ENCODE data around the gene DUSP16.
"Not testable (repeated sequence)": the region's sequence is repeated elsewhere in the genome, so short reads cannot be mapped to it uniquely, and the experiment has no call there.

DUSP16 gene

DNA sequence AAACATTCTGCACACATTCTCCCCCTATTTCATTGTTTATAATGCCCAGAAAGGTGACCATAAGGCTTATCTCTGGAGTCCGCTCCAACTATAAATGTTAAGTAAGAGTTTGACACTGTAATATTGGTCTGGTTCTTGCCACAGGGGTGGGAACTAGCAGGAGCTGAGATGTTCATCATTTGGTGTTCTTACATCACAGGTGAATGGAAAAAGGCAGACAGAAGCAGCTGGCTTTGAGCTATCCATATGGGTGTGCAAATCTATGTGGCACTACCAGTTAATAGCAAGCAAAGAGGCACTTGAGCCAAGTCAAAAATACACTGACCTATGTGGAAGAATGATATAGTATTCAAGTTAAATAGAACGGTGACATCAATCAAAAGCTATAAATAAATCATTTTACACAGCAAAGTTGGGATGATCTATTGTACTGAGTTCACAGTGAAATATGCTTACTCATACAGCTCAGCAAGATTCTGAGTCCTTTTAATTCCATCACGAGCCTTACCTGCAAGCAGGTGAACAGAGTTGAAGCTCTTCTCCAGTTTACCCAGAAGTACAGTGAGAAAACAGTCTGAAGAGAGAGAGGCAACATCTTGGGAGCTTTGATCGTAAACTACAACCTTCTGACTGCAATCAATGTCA, 43.2 kb downstream of the DUSP16 start:
- no peak for DNase-seq

DNA sequence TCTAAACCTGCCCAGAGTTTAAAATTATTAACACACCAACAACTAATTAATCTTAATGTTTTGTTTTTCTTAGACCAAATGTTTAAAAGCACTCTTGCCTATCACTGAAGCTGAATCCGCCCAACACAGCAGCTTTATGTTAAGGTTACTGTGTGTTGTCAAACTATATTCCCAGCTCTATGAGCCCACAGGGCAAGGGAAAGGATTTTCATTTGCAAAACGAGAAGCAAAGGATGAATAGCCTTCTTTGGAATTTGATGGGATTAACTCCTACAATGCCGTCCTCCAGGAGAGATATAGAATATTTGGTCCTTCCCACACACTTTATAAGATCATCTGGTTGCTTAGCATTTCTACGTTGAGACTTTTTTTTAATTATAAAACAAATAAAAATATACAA, 43.7 kb downstream of the DUSP16 start:
- DNase-seq = no peak

DNA sequence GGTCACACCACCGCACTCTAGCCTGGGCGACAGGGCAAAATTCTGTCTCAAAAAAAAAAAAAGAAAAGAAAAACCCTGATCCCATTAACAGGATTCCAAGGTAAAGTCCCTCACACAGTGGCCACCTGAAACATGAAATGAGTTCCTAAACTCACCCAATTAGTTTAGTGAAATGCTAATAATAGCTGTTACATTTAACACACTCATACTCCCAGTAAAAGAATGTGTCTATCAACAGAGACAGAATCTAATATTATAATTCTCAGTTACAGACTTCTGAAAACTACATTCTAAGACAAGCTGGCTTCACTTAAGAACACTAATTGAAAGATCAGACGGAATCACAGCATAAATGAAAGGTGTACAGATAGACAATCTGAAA, 44.2 kb downstream of the DUSP16 start:
- no peak for DNase-seq

DNA sequence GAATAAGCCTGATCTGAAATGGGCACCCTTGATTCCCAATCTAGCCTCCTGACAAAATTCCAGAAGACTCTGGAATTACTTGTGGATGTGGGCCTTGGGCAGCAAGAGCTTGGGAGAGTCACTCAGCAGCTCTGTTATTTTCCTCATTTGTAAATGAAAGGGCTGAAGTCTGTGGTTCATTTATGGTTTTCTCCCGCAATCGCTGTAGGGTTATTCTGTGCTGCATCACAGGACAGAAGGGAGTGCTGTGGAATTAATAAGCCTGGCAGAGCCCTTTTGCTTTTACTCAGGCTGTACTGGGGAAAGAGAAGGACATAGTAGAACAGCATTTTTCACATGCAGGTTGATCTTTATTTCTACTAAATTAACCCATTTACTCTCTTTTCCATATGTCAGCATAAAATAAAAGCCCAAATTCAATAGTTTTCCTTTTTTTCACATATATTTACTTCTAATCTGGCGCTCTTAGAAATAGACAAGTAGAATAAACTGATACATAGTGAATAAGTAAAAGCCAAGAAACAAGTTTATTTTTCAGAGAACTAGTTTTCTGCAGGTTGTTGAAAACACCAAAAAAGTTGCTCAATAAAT, 49.2 kb downstream of the DUSP16 start:
- no peak for DNase-seq

DNA sequence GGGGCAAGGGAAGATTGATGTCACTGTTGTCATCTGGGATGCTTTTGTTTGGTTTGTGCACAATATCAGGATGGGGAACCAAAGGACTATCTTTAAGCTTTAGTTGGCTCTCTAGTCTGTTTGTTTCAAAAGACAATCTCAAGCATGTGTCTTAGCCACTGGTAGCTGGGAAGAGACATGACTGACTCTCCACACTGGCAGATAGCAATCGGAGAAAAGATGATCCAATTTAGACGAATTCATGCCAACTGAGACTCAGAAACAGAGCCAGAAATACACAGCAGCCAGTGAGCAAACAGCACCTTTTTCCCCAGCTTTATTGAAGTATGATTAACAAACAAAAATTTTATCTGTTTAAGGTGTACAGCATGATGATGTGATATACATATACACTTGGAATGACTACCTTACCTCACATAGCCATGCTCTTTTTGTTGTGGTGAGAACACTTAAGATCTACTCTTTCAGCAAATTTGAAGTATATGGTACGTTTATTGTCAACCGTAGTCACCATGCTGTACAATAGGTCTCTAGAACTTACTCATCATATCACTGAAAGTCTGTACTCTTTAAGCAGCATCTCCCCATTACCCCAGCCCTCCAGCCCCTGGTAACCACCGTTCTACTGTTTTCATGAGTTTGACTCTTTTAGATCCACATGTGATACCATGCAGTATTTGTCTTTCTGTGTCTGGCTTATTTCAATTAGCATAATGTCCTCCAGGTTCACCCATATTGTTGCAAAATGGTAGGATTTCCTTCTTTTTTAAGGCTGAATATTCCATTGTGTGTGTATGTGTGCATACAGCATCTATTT, 50.6 kb downstream of the DUSP16 start:
- DNase-seq = no peak

DNA sequence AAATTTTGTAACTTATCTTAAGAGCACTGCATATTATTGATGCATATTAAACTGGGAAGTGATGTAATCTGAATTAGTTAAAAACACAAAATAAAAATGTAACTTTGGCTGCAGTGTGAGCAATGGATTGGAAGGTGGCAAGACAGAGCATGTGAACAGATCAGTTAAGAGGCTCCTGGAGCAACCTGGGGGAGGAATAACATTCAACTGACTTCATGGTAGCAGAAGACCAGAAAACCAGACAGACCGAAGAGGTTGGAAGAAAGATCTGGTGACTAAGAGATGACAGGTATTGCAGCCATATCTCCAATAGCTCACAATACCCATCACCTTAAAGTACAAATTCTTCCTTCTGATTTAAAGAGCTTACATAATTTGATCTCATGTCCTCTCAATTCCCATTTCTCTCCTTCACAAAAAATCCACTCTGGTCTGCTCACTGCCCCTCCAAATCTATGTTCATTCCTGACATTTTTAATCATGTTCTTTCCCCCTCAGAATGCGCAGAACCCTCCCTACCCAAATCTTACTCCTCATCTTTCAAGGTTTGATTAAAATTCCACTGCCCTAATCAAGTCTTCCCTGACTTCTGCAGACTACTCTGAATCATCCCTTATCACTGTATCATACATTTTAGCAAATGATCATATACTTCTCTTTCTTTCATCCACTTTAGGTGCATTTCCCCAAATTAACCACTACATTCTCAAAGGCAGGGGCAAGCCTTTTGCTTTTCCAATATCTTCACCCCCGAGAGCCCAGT, 51.5 kb downstream of the DUSP16 start:
- no peak for DNase-seq

DNA sequence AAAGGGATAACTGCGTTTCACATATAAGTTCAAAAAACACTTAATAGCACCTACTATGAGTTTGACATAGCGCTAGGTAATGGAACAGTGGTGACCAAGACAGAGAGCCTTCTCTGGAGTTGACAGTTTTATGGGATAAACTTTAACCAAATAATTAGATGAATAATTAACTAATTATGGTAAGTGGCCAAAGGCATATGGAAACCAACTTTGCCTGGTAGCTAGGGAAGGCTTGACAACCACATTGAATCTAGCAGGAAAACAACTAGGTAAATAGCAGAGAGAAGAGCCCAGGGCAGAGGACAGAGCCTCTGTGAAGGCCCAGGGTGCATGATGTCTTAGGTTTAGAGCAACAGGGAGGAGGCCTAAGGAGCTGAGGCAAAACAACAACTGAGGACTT, 52.1 kb downstream of the DUSP16 start:
- no peak for DNase-seq

DNA sequence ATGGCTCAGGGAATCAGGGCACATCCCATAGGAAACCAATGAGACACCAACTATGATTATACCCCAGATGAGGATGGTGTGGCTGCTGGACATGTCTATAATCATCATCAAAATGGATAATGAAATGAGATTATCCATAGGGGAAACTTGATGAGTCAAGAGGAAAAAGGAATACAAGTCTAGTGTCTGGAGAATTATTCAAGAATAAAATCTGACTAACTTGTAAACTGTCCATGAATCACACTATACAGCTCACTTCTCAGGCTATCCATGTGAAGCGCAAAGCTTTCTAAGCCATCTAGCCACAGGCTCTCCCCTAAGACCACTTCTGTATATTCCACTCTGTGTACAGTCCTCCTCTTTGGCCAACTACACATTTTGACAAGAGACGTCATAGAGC, 52.5 kb downstream of the DUSP16 start:
- DNase-seq = no peak

DNA sequence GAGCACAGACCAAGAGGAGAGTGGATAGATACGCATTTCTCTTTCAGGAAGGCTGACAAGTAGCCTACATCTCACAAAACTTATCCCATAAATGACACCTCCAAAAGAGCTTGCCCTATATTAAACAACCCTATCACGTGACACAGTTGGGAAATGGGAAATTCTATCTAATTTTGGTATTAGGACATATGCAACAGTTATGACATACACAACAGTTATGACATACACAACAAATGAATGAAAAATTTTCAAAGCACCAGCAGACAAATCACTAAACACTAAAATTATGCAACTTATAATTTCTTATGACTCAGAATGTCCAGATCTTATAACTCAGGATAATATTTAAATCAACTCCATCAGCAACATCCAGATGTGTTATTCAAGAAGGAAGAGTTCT, 54.1 kb downstream of the DUSP16 start:
- no peak for DNase-seq

DNA sequence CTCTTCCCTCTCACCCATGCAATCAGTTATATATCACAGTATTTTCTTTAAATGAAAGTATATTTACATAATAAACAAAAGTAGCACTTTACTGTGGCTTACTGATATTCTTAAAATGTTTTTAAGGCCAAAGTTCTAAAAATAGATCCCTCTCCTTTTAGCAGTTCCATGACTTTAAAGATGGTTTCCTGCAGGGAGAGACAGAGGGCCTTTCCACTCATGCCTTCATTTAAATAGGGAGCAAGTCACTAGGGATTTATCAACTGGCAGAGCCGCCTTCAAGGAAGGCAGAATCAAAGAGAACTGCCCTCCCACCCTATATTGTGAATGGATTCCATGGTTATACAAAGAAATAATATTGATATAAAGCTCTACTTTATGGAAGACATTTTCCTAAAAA, 55.5 kb downstream of the DUSP16 start:
- no peak for DNase-seq

DNA sequence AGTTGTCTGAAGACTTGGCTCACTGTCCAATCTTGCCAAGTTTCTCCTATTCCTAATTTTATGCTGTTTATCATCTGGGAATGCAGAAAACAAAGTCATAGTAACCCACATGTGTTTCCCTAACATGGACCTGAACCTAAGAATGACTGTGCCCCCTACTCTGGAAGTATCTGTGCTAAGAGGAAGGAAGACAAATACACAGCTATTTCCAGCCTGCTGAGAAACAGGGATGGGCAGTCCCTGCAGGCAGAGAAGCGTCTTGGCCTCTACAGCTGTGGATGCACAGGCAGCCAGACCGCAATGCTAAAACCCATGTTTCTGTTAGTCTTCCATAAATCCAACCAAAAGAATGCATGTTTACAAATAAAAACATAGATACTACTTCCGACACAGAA, 56.2 kb downstream of the DUSP16 start:
- DNase-seq = no peak

DNA sequence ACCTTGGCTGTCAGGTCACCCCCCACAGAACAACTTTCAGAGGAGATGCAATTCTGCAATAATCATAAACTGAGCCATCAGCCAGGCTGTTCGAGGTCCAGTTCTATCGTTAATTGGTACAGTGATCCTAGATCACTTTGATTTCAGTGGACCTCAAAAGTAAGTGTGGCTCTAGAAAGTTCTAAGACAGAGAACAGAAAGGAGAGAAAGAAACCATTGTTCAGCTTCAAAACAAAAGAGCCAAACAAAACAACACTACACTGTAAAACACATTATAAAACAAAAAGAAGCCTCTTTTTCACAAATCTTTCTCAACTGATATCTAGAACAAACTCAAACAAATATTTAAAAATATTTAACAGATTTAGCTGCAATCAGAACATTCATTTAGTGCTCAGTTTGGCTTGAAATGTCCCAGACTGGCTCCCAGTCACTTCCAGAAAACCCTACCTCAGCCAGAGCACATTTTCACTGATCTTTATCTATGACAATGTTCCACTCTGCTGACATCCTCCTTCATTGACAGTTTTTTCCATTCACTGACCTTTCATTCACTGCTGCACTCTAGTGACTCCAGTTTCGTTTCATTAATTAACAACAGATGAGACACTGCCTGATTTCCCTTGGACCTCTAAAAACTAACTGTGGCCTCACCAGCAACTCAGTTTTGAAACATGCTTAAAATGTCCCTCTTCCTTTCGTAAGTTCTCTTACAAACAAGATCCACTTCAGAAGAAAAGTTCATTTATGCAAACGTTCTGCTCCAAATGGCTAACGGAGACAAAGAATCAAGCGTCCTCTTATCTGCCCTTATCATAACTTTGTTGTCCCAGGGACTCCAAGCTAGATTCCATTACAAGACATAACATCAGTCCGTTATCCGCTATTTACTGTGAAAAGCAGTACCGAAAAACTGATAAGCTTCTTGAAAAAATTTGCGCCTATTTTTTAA, 56.8 kb downstream of the DUSP16 start:
- no peak for DNase-seq

DNA sequence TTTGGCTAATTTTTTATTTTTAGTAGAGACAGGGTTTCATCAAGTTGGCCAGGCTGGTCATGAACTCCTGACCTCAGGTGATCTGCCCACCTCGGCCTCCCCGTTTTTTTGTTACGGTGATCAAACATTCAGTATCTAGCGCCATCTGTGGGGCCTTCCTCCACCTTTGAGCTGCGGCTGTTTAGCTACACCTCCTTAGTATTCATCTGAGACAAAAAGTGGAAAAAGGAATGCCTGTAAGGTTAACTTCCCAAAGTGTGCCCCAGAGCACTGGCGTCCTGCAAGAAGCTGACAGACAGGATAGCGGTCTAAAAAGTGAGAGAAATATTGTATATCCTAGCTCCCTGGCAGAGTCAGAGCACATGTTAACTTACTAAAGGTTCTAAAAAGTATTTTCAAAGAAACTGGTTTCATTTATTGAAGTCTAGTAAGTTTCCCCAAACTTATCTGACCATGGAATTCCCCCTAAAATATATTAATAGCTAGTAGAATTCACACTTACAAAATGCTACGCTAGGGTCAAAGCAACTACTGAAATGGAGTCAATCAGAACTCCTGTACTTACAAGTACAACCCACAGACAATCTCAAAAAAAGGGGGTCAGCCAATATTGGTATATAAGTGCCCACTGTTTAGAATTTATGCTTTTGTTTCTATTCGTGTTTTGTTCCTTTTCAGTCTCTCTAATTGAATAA, 59.1 kb downstream of the DUSP16 start:
- DNase-seq = no peak

DNA sequence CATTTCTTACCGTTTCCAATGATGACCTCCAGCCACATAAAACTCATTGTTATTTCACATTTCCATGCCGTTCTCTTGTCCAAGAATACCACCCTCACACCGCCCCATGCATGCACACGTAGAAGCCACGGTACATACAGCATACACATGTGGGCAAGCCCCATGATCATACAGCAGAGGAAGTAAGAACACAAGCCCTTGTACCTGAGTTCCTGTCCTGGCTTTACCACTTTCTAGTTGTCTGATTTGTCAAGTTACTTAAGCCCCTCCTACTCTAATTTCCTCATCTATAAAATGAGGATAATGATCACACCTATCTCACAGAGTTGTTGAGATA, 59.9 kb downstream of the DUSP16 start:
- DNase-seq = no peak

DNA sequence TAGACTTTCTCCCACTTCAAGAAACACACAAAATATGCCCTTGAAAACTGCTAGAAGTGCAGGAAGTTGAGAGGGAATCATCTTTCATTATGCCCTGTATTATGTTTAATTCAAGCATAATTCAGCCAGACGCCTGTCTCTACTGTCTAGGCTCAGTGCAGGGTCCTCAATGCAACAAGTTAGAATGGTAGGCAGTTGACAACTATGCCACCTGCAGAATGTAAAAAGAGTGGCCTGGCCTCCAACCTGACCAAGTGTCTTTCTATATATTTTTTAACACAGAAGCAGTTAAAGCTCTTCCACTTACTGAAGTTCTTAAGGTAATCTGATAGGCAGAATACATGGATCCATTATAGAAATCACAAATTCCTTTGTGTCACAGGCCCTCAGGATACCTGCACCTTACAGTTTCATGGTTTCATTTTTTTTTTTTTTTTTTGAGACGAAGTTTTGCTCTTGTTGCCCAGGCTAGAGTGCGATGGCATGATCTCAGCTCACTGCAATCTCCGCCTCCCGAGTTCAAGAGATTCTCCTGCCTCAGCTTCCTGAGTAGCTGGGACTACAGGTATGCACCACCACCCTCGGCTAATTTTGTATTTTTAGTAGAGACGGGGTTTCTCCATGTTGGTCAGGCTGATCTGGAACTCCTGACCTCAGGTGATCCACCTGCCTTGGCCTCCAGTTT, 60.4 kb downstream of the DUSP16 start:
- not testable (repeated sequence) for DNase-seq

DNA sequence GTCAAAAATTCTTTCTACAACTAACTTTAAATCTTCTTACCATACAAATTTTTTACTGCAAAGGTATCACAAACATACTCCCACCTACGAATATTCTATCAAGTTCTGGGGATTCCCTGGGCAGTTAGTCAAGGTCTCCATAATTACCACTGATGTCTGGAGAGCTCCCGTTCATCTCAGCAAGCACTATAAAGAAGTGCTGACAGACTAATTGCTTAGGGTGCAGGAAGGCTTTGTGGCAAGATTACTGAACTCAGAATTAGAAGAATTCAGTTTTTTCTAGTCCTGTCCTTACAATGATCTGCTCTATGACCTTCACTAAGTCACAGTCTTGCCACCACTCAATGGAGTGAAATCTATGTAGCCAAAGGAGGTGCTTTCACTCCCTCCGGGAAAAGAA, 61.5 kb downstream of the DUSP16 start:
- DNase-seq = no peak

DNA sequence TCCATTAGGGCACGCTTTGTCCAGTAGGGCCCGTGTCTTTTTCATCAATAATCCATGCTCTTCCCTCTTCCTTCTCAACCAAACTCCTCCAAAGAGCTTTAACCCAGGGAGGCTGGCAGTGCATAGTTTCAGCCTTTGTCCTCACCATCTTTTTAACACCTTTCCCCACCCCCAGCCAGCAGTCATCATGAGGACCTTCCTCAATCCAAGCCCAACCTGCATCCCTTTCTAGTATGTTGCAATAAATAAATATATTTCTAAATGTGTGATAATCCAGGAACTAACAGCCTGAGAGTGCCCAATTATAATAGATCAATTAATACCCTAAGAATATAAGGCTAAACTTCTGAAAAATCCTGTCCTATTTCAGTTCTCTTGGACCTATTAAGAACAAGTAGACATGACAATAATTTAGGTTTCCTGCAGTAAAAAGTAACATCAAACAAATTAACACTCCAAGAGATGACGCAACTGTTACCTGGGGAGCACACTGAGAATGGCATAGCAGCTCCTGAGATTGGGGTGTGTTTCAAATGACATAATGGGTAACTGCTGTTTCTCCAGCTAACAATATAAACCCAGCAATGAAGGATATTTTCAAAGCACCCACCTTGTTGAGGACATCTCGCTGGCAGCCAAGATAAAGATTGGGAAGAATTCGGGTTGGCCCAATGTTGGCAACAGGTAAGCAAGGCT, 62.6 kb downstream of the DUSP16 start:
- DNase-seq = no peak

DNA sequence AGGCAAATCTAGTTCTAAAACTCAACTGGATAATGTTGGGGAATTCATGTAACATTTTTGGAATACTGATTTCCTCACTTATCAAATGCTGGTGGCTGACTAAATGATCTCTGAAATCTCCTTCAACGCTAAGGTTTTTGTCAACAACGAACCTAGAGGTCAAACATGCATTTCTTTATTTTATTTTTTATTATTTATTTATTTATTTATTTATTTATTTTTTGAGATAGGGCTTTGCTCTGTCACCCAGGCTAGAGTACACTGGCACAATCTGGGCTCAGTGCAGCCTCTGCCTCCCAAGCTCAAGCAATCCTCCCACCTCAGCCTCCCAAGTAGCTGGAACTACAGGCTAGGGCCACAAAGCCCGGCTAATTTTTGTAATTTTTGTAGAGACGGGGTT, 64.5 kb downstream of the DUSP16 start:
- no peak for DNase-seq

DNA sequence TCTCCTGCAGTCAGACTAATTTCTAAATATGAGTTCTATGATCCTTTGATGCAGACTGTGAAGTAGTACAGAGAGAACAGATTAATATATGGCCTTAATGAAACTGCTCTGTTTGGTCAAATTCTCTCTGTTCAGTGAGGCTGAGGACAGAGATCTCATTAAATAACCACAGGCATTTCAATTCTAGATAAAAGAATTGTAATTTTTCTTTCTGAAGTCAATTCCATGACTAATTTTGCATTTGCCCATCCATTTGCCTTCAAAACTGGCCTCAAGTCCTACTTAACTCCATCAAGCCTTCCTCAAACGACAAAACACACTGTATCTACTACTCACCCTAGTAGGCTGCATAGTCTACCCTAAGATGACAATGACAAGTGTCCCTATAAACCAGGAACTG, 67.1 kb downstream of the DUSP16 start:
- no peak for DNase-seq

DNA sequence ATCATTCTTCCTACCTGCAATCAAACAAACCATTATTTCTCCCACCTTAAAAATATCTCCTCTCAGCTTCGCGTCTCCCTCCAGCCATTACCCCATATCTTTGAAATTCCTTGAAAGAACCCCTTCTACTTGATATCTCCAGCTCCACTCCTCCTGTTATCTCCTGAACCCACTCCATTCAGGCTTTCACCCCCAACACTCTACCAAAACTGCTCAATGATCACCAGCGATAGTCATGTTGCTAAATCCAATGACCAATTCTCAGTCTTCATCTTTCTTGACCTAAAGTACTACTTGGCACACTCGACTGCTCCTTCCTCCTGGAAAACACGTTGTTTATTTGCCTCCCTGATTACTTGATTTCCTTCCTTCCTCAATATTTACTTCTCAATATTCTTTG, 70.1 kb downstream of the DUSP16 start:
- DNase-seq = no peak

DNA sequence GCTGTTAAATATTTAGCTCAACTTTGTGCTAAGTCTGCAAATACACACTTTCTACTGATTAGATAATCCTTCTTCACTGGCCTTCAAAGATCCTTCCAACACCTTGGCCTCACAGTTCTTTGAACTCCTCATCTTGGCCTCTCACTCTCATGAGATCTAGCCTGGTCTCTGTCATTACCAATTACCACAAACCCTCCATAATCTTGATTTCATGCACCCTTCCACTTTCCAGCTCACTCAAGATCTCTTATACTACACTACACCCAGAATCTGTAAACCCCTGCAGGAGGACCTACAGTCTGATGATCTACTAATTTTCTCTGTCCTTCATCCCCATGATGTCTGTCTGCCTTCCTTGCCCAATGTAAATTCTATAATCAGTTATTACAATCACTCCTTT, 71.1 kb downstream of the DUSP16 start:
- DNase-seq = no peak

Measured in bone marrow (tissue), 2 donors.